ENCODE data around the gene AP1M1. TPM values are rescaled to one million over a fixed set of nuclear protein-coding genes. Genes with fewer than 3 reads are reported as not detected.

AP1M1 gene
- total RNA-seq, 1 experiment from 2014 or later: 30.3 TPM

DNA sequence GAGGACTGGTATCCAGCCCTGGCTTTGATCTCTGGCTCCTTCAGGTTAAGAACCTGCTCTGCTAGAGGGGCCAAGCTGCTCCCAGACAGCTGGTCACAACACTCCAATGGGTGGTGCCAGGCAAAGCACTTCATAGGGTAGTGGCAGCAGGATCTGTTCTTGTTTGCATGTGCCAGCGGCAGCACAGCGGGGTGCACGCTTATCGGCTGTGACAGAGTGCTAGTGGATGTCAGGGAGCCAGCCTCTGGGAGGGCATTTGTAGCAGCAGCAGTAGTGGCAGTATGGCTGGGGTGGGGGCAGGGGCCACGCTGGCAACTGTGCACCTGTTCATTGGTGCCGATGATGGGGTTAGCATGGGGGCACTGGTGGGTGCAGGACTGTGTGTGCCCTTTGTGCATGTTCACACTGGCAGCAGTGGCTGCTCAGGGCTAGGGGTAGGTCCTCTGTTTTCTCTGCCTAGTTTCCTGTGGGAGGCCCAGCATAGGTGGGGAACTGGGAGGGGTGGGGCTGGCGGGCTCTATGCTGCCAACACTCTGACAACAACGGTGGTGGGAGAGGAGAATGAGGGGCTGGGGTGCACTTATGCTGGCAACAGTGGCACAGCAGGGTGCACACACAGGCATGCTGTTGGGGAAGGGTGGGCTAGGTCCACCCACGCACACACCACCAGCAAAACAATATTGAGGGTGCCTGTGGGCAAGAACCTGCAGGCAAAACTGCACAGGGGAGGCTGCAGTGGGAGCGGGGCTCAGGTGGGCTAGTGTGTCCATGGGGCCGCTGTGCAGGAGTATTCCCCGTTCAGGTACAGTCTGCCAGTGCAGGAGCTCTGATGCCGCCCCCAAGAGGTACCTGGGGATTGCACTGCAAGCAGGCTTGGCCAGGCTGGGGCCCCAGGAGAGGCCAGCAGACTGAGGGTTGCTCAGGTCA, 19.3 kb downstream of the AP1M1 start:
- Histone ChIP-seq H2BK15ac (ENCODE audit: low read depth, low read length) (no peak overlapping the region), H4K5ac (ENCODE audit: insufficient read length, low read depth, low read length) (no peak overlapping the region), H3T11ph (ENCODE audit: low read length) (no peak overlapping the region), H2BK5ac (ENCODE audit: insufficient read length, low read length) (no peak overlapping the region), H3K9me3 (ENCODE audit: control insufficient read depth, low read depth, low read length) (no peaks in the 10 kb centered on the region), H3K18ac (ENCODE audit: insufficient read length, low read depth, low read length) (no peak overlapping the region), H3K9ac (ENCODE audit: extremely low read depth, insufficient read length, low read length) (no peak overlapping the region), H3K27me3 (ENCODE audit: insufficient read depth, low read length) (no peaks in the 10 kb centered on the region), H4K8ac (replicated peaks; ENCODE audit: insufficient read length, low read depth, low read length) (no peak overlapping the region), H4K91ac (ENCODE audit: insufficient read length, low read depth, low read length) (no peak overlapping the region), H3K14ac (ENCODE audit: insufficient read depth, low read length) (0 out of 2 replicates have a peak overlapping the region, but pooled peaks have one; percentile 29), H2AK5ac (ENCODE audit: insufficient read length, low read length) (no peak overlapping the region), H3K23me2 (ENCODE audit: insufficient read length, low read depth, low read length, poor library complexity, severe bottlenecking) (no peaks in the 10 kb centered on the region), H3K56ac (ENCODE audit: insufficient read length, low read depth, low read length) (no peak overlapping the region), H2AFZ (ENCODE audit: low read length) (no peak overlapping the region), H3K27ac (ENCODE audit: insufficient read length, low read depth, low read length) (no peak overlapping the region), H3K4me1 (ENCODE audit: insufficient read depth, low read length) (no peaks in the 10 kb centered on the region), H3K4ac (ENCODE audit: low read depth, low read length) (no peak overlapping the region), H3K23ac (ENCODE audit: insufficient read length, low read depth, low read length) (no peak overlapping the region), H4K20me1 (ENCODE audit: control insufficient read depth, insufficient read depth, insufficient read length) (no peaks in the 10 kb centered on the region), H2BK12ac (ENCODE audit: insufficient read length, low read depth, low read length) (no peak overlapping the region), H3K79me1 (ENCODE audit: insufficient read depth, low read depth, low read length, poor library complexity, severe bottlenecking) (no peaks in the 10 kb centered on the region), H2BK120ac (ENCODE audit: low read depth, low read length, poor library complexity, severe bottlenecking) (no peak overlapping the region), H3K4me2 (ENCODE audit: insufficient read depth, insufficient read length, low read length) (no peak overlapping the region), H2BK20ac (ENCODE audit: low read depth, low read length, poor library complexity, severe bottlenecking) (no peak overlapping the region), H3K79me2 (ENCODE audit: insufficient read depth, low read length) (no peaks in the 10 kb centered on the region)
- DNase-seq: no peak
- no peak overlapping the region for H3K4me3 Mint-ChIP-seq
- TF ChIP-seq, protein P1, sequence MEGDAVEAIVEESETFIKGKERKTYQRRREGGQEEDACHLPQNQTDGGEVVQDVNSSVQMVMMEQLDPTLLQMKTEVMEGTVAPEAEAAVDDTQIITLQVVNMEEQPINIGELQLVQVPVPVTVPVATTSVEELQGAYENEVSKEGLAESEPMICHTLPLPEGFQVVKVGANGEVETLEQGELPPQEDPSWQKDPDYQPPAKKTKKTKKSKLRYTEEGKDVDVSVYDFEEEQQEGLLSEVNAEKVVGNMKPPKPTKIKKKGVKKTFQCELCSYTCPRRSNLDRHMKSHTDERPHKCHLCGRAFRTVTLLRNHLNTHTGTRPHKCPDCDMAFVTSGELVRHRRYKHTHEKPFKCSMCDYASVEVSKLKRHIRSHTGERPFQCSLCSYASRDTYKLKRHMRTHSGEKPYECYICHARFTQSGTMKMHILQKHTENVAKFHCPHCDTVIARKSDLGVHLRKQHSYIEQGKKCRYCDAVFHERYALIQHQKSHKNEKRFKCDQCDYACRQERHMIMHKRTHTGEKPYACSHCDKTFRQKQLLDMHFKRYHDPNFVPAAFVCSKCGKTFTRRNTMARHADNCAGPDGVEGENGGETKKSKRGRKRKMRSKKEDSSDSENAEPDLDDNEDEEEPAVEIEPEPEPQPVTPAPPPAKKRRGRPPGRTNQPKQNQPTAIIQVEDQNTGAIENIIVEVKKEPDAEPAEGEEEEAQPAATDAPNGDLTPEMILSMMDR (conservative IDR thresholded peaks at IDR 0.05): no peak
- H3K27ac Mint-ChIP-seq: peak overlapping the region in 1 of 3 experiments; percentile 70; a peak in 2 of 7 replicates
- WGBS (ENCODE audit: extremely low coverage, insufficient read length, low lambda C conversion rate): no CpG with 5 or more reads among the region's 13 CpGs
- H3K27me3 Mint-ChIP-seq (ENCODE audit: low read depth): peaks cover 4% of the 10 kb centered on the region; the same call in 1 of the 2 replicates
- peaks cover 35 to 52% (median 36%) of the 10 kb centered on the region in 3 experiments for H3K36me3 Mint-ChIP-seq (ENCODE audit: insufficient read depth in 1 of 3, low read depth in 3 of 3)
- H3K9me3 Mint-ChIP-seq: peaks cover 22 to 25% of the 10 kb centered on the region in 2 experiments
- 0 out of 4 replicates have a peak, but pooled peaks cover 0 to 2% of the 10 kb centered on the region in 2 experiments for H3K4me1 Mint-ChIP-seq

All from H9 (cell line).